Keratinocyte (primary cell): ENCODE measurements around the gene SMPDL3A.

Experiments
- CTCF ChIP-seq, 3 experiments: IDR thresholded peaks in 1 of 3; conservative IDR thresholded peaks in 1 of 3; optimal IDR thresholded peaks in 1 of 3; 2 replicates in 2 of 3; 3 replicates in 1 of 3; pipeline versions ENCODE3 to v1.5.1; 2011; ENCODE audit warnings: low read length in 3 of 3, mild to moderate bottlenecking in 3 of 3, moderate library complexity in 2 of 3, control low read depth in 1 of 3, inconsistent platforms in 1 of 3; ENCODE audit not compliant: insufficient read depth in 2 of 3; ENCODE audit errors: extremely low read depth in 1 of 3
- EZH2 ChIP-seq: IDR thresholded peaks from one replicate; pipeline ENCODE4 v1.6.1; 2012; ENCODE audit warnings: inconsistent platforms, mild to moderate bottlenecking, low read length, moderate library complexity

- TF ChIP-seq CTCF (optimal IDR thresholded peaks at IDR 0.05 in 1 of 3, IDR thresholded peaks at IDR 0.05 in 1 of 3, conservative IDR thresholded peaks at IDR 0.05 in 1 of 3; ENCODE audit: extremely low read depth in 1 of 3, insufficient read depth in 2 of 3, low read length in 3 of 3) (no peak), EZH2 (no peak)
Observed at GRCh38 chr6:122810189-122810588, 21.1 kb downstream of the SMPDL3A start.
